Calu3 (cell line): Measurements from ENCODE around the gene TCERG1. TPM values are rescaled to one million over a fixed set of nuclear protein-coding genes. Genes with fewer than 3 reads are reported as not detected.

ENCODE experiments used
- BruUV-seq: library from RNA; stranded (reverse); fragments of 400-500 nt; replicated peaks from 2 replicates; lab custom pipeline; 2021; lab: Mats Ljungman, UMichigan
- CTCF ChIA-PET: fragments of 300-600 bp; sonication (Branson Sonifier 250); formaldehyde crosslinking; loops from one replicate; lab custom pipeline; 2022; ENCODE audit warnings: antibody characterized with exemption; lab: Charles Lee
- DNase-seq: peaks from one replicate; pipeline ENCODE4 v3.0.0; 2022
- H3K27ac Mint-ChIP-seq: one replicate; pipeline ENCODE4 v1.8.0; 2022; ENCODE audit warnings: mixed read lengths; ENCODE audit not compliant: unreplicated experiment
- H3K27me3 Mint-ChIP-seq: one replicate; pipeline ENCODE4 v1.8.0; 2022; ENCODE audit warnings: mixed read lengths; ENCODE audit not compliant: unreplicated experiment
- H3K36me3 Mint-ChIP-seq: one replicate; pipeline ENCODE4 v1.8.0; 2022; ENCODE audit warnings: mild to moderate bottlenecking, moderate library complexity, mixed read lengths; ENCODE audit not compliant: insufficient read depth, unreplicated experiment
- H3K4me1 Mint-ChIP-seq: one replicate; pipeline ENCODE4 v1.8.0; 2022; ENCODE audit warnings: mild to moderate bottlenecking, low read depth, mixed read lengths; ENCODE audit not compliant: unreplicated experiment
- H3K4me3 Mint-ChIP-seq: one replicate; pipeline ENCODE4 v1.8.0; 2022; ENCODE audit warnings: mild to moderate bottlenecking, low read depth, moderate library complexity, mixed read lengths; ENCODE audit not compliant: unreplicated experiment
- H3K9me3 Mint-ChIP-seq: one replicate; pipeline ENCODE4 v1.8.0; 2022; ENCODE audit warnings: low read depth, mixed read lengths; ENCODE audit not compliant: unreplicated experiment
- intact Hi-C: fragments of 100-400 bp; cut with micrococcal nuclease; formaldehyde crosslinking; loops from one replicate; pipeline ENCODE4 v1.10.0; 2022; ENCODE audit not compliant: unreplicated experiment
- total RNA-seq: library from RNA; stranded (reverse); gene quantifications from 2 replicates; pipeline ENCODE4 v1.2.3, GENCODE V29; 2022
- TF ChIP-seq, protein P1 (sequence below): fragments of 200-600 bp; IDR thresholded peaks from one replicate; pipeline ENCODE4 v1.8.0; 2022; ENCODE audit warnings: antibody characterized with exemption; ENCODE audit not compliant: unreplicated experiment

The TCERG1 gene
- total RNA-seq, 1 experiment from 2014 or later = 133 TPM

DNA sequence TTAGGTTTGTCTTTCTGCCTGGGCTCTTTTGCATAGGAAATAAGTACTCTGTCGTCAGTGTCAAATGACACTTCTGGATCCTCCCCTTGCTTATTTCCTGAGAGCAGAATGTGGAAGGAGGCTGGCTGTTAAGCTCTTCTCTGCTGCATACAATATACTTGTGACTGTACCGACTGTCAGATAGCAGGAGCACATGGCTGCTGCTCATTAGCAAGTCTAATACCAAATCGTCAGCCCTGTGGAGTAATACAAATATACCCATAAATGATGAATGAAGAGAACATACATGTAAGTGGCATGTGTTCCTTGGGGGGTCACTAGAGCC is 69.0 kb downstream of the TCERG1 start, which contains the start of gene GPR151:
Gene GPR151 (minus strand): TSS at position 40 of the 325 bp plus-strand sequence. CDS start 77 bp downstream, outside the sequence.
- CTCF ChIA-PET = no interaction called here
- peaks cover 10% of the 10 kb centered on the region for H3K36me3 Mint-ChIP-seq
- H3K27me3 Mint-ChIP-seq = no peaks in the 10 kb centered on the region

DNA sequence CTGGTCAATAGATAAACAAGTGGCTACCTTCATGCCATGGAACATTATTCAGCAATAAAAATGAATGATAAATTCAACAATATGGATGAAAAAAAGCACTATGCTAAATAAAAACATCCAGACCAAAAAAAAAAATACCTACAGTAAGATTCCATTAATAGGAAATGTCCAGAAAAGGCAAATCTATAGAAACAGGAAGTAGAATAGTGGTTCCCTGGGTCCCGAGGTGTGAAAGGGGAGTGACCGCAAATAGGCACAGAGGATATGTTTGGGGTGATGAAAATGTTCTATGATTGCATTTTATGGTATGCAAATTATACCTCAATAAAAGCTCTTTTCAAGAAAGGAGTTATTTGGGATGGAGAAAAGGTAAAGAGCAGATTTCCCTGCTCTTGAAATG is 72.4 kb downstream of the TCERG1 start:
- TF ChIP-seq, protein P1, sequence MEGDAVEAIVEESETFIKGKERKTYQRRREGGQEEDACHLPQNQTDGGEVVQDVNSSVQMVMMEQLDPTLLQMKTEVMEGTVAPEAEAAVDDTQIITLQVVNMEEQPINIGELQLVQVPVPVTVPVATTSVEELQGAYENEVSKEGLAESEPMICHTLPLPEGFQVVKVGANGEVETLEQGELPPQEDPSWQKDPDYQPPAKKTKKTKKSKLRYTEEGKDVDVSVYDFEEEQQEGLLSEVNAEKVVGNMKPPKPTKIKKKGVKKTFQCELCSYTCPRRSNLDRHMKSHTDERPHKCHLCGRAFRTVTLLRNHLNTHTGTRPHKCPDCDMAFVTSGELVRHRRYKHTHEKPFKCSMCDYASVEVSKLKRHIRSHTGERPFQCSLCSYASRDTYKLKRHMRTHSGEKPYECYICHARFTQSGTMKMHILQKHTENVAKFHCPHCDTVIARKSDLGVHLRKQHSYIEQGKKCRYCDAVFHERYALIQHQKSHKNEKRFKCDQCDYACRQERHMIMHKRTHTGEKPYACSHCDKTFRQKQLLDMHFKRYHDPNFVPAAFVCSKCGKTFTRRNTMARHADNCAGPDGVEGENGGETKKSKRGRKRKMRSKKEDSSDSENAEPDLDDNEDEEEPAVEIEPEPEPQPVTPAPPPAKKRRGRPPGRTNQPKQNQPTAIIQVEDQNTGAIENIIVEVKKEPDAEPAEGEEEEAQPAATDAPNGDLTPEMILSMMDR = no peak
- no peak for DNase-seq
- Mint-ChIP-seq H3K27me3 (peaks cover 13% of the 10 kb centered on the region), H3K4me1 (peaks cover 9% of the 10 kb centered on the region), H3K36me3 (peaks cover 3% of the 10 kb centered on the region), H3K9me3 (no peaks in the 10 kb centered on the region), H3K4me3 (no peak overlapping the region), H3K27ac (no peak overlapping the region)
- intact Hi-C loops = no loop called here
- BruUV-seq = no TSS peak
- CTCF ChIA-PET = interaction anchor here (2.7 kb wide), 1 partner anchor 14 kb away, joined by 16 read pairs; no protein-coding TSS in a partner anchor

More for the DNA sequence above, 69.0 kb downstream of the TCERG1 start, which contains the start of gene GPR151:
- TF ChIP-seq, protein P1 = no peak
- DNase-seq = no peak
- BruUV-seq = no TSS peak
- H3K9me3 Mint-ChIP-seq = no peaks in the 10 kb centered on the region
- H3K4me3 Mint-ChIP-seq = no peak within 1 kb of the TSS
- no peak within 1 kb of the TSS for H3K27ac Mint-ChIP-seq
- intact Hi-C loops = no loop called here
- H3K4me1 Mint-ChIP-seq = peaks cover 9% of the 10 kb centered on the region

DNA sequence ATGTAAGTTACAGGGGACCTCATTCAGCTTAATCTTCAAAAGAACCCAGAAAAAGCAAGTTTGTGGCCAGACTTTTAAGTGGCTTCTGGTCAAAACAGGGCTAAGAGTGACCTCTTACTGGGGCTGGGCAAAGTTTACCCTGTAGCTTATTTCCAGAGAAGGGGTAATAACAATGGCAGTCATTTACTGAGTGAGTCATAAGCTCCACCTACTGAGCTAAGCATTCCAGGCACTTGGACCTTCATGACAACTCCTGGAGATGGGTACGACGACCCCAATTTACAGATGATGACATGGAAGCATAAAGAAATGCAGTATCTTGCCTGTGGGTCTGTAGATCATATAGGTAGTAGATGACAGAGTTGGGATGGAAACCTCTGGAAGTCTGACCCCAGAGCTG is 73.6 kb downstream of the TCERG1 start:
- DNase-seq = no peak
- Mint-ChIP-seq H3K27ac (no peak overlapping the region), H3K36me3 (no peaks in the 10 kb centered on the region), H3K4me3 (no peak overlapping the region), H3K27me3 (peaks cover 13% of the 10 kb centered on the region), H3K9me3 (no peaks in the 10 kb centered on the region), H3K4me1 (peaks cover 9% of the 10 kb centered on the region)
- intact Hi-C loops = no loop called here
- TF ChIP-seq, protein P1 = no peak
- CTCF ChIA-PET = interaction anchor here (0.6 to 2.7 kb wide), 2 partner anchors 13 to 160 kb away, joined by 4 to 16 read pairs; no protein-coding TSS in a partner anchor
- BruUV-seq = no TSS peak

DNA sequence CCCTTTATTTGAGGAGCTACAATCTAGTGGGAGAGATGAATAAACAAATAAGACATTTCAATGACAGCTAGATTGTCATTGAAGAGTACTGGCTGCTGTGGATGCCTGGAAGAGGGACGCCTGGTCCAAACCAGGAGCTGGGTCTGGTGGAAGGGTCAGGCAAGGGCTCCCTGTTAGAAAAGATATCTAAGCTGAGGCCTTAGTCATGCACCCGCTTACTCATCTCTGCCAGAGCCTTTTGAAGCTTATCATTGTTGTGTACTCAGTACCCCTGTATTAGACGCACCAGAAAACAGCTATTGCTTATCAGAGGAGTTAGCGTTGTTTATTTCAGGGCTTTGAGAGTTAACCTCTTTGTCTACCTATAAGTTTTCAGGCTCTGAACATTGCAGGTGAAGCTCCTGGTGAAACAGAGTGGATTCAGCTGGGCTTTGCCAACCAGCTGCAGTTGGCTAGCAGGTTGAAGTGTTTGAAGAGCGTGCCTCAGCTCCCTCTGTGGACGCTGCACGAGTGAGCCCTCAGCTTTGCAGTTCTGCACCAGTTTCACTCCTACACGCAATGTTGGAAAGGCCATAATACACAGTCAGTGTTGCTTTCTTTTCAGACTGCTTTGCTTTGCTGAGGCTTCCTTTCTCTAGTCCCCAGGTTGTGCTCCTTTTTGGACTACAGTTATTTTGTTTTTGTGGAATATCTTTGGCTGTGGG is 74.4 kb downstream of the TCERG1 start:
- intact Hi-C loops = no loop called here
- H3K27ac Mint-ChIP-seq = no peak overlapping the region
- no peak for DNase-seq
- H3K4me1 Mint-ChIP-seq = peaks cover 9% of the 10 kb centered on the region
- H3K4me3 Mint-ChIP-seq = no peak overlapping the region
- no TSS peak for BruUV-seq
- H3K27me3 Mint-ChIP-seq = peaks cover 13% of the 10 kb centered on the region
- CTCF ChIA-PET = interaction anchor here (2.7 kb wide), 1 partner anchor 12 kb away, joined by 16 read pairs; no protein-coding TSS in a partner anchor
- TF ChIP-seq, protein P1 = no peak
- H3K36me3 Mint-ChIP-seq = no peaks in the 10 kb centered on the region
- no peaks in the 10 kb centered on the region for H3K9me3 Mint-ChIP-seq
